Measurements from ENCODE around the gene SYTL3. TPM values are rescaled to one million over a fixed set of nuclear protein-coding genes. Genes with fewer than 3 reads are reported as not detected.

The SYTL3 gene
- total RNA-seq, 1 donor from 2014 or later, result 102 TPM

GRCh38 chr6:158711264-158711663, 61.4 kb downstream of the SYTL3 start:
- H3K4me3 Mint-ChIP-seq, result no peak overlapping the region
- H3K27me3 Mint-ChIP-seq, result no peaks in the 10 kb centered on the region
- intact Hi-C loops (cut with micrococcal nuclease), result no loop called here
- H3K4me1 Mint-ChIP-seq, result peaks cover 30% of the 10 kb centered on the region
- no peaks in the 10 kb centered on the region for H3K9me3 Mint-ChIP-seq
- peak overlapping the region; percentile 42 for H3K27ac Mint-ChIP-seq
- no peak for DNase-seq
- H3K36me3 Mint-ChIP-seq (ENCODE audit: low read depth), result peaks cover 77% of the 10 kb centered on the region

DNA sequence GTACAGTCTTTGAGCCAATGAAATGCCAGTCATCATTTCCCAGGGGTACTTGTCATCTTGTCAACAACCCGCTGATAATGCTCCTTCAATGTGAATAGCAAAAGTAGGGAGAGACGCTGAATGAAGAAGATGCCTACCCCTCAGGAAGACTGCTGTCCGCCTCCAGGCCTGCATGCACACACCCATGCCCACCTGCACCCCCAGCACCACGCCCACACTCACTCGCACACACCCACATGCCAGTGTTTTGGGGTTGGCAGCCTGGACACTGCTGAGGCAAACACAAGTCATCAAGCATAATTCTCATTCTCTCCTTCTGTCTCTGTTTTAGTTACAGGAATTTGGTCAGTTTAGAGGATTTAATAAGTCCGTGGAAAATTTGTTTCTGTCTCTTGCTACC, 63.6 kb downstream of the SYTL3 start:
- Mint-ChIP-seq H3K27ac (no peak overlapping the region), H3K4me1 (peaks cover 45% of the 10 kb centered on the region)

GRCh38 chr6:158714706-158715105, 64.9 kb downstream of the SYTL3 start:
- H3K27ac Mint-ChIP-seq, result no peak overlapping the region
- intact Hi-C loops (cut with micrococcal nuclease), result no loop called here
- no peaks in the 10 kb centered on the region for H3K9me3 Mint-ChIP-seq
- H3K36me3 Mint-ChIP-seq (ENCODE audit: low read depth), result peaks cover 87% of the 10 kb centered on the region
- no peaks in the 10 kb centered on the region for H3K27me3 Mint-ChIP-seq
- DNase-seq, result no peak
- peaks cover 55% of the 10 kb centered on the region for H3K4me1 Mint-ChIP-seq
- H3K4me3 Mint-ChIP-seq, result no peak overlapping the region

More for the DNA sequence above, 63.6 kb downstream of the SYTL3 start:
- Mint-ChIP-seq H3K27me3 (no peaks in the 10 kb centered on the region), H3K9me3 (no peaks in the 10 kb centered on the region), H3K4me3 (no peak overlapping the region), H3K36me3 (ENCODE audit: low read depth) (peaks cover 81% of the 10 kb centered on the region)
- no peak for DNase-seq
- intact Hi-C loops (cut with micrococcal nuclease), result no loop called here

DNA sequence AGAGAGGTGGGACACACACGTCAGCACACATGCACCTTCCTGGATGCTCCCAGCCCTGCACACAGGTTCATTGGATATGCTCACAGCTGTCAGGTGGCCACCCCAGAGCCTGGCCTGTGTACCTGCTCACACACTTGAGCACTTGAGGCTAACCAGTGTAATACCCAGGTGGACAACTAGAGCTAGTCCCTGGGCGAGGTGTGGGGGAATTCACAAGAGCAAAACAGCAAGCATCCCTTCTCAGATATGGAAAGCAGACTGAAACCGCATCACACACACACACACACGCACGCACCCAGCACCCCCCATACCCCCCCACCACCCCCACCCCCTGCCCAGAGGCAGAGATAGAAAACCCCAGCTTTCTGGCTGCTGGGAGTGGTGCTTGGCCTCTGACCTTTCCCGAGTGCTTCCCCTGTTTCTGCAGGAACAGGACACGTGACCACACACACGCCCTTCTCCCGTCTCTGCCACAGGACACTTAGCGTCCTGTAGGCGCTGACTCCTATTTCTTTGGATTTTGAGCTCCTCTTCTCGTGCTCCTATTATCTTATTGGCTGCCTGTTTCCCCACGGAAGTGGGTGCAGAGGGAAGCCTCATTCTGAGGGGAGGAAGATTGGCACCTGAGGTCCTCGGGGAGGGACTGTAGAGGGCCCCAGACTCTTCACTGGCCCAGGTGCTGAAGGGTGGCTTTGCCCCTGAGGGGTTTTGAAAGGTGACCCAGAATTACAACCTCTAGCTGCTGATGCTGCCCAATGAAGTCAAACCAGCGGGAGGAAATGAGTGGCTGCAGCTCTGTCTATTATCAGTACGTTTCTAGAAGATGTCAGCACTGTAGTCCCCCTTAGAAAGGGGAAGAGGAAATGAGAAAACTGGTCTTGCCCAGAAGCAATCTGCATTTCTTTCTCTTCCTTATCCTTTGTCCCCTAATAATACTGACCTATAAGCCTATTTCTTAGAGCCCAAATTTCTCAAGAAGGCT, 65.8 kb downstream of the SYTL3 start:
- Mint-ChIP-seq H3K27me3 (no peaks in the 10 kb centered on the region), H3K4me3 (no peak overlapping the region), H3K9me3 (no peaks in the 10 kb centered on the region), H3K27ac (peak overlapping the region; percentile 57), H3K4me1 (peaks cover 59% of the 10 kb centered on the region), H3K36me3 (ENCODE audit: low read depth) (peaks cover 85% of the 10 kb centered on the region)
- intact Hi-C loops (cut with micrococcal nuclease), result no loop called here
- DNase-seq, result no peak

- H3K4me1 Mint-ChIP-seq, result peaks cover 63% of the 10 kb centered on the region
- peak; percentile 76 for DNase-seq
- peak overlapping the region; percentile 46 for H3K27ac Mint-ChIP-seq
- intact Hi-C loops (cut with micrococcal nuclease), result no loop called here
- no peaks in the 10 kb centered on the region for H3K27me3 Mint-ChIP-seq
- H3K4me3 Mint-ChIP-seq, result peak overlapping the region; percentile 53
- no peaks in the 10 kb centered on the region for H3K9me3 Mint-ChIP-seq
- peaks cover 81% of the 10 kb centered on the region for H3K36me3 Mint-ChIP-seq (ENCODE audit: low read depth)
Observed at GRCh38 chr6:158717341-158718330, 67.8 kb downstream of the SYTL3 start.

DNA sequence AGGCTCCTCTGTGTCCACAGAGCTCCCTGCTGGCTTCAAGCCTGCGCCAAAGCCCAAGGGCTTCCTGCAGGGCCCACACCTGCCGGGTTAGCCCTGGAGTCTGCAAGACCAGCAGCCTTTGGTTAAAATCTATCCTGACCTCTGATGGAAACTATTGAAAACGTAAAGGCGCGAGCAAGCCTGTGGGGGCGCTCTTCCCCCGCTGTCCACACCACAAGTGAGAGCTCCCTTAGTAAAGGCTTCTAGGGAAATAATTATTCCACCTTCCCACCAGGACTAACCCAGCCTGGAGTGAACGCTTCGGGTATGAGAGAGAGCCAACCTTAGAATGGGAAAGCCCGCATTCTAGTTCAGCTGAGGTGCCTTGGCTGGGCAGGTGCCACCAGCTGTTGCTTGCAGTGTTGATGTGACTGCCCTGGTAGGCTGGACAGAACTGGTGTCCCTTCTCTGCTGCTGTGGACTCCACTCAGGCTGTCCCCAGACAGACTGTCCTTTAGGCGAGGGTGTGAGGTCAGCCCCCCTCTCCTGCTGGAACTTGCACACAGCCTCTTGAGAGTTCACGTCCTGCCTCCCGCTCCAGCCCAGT, 68.7 kb downstream of the SYTL3 start:
- no peak overlapping the region for H3K4me3 Mint-ChIP-seq
- intact Hi-C loops (cut with micrococcal nuclease), result no loop called here
- peaks cover 76% of the 10 kb centered on the region for H3K36me3 Mint-ChIP-seq (ENCODE audit: low read depth)
- H3K27me3 Mint-ChIP-seq, result no peaks in the 10 kb centered on the region
- peaks cover 58% of the 10 kb centered on the region for H3K4me1 Mint-ChIP-seq
- no peak for DNase-seq
- H3K27ac Mint-ChIP-seq, result no peak overlapping the region
- H3K9me3 Mint-ChIP-seq, result no peaks in the 10 kb centered on the region

DNA sequence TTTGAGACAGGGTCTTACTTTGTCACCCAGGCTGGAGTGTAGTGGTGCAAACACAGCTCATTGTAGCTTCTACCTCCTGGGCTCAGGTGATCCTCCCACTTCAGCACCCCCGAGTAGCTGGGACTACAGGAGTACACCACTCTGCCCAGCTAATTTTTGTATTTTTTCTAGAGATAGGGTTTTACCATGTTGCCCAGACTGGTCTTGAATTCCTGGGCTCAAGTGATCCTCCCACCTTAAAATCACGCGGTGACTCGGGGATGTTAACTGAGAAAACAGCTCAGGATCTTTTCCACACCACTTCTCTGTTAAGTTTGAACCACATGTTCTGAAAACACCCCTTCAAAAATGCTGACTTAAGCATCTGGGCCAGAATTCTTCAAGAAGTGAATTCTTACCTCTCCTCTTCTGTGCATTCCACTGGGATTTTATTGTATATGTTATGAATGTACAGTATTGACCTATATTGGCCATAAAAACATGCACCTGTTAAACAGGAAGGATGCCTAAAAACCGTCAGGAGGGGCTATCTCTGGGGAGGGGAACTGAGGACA, 72.4 kb downstream of the SYTL3 start:
- Mint-ChIP-seq H3K27ac (no peak overlapping the region), H3K36me3 (ENCODE audit: low read depth) (peaks cover 74% of the 10 kb centered on the region), H3K27me3 (no peaks in the 10 kb centered on the region), H3K4me1 (peaks cover 39% of the 10 kb centered on the region), H3K4me3 (no peak overlapping the region), H3K9me3 (no peaks in the 10 kb centered on the region)
- intact Hi-C loops (cut with micrococcal nuclease), result loop anchor here (10.0 kb wide), 1 partner anchor 383 kb away; no protein-coding TSS in a partner anchor
- no peak for DNase-seq

GRCh38 chr6:158725704-158726103, 75.8 kb downstream of the SYTL3 start:
- Mint-ChIP-seq H3K4me1 (peaks cover 11% of the 10 kb centered on the region), H3K36me3 (ENCODE audit: low read depth) (peaks cover 64% of the 10 kb centered on the region), H3K4me3 (no peak overlapping the region), H3K9me3 (no peaks in the 10 kb centered on the region), H3K27me3 (no peaks in the 10 kb centered on the region), H3K27ac (no peak overlapping the region)
- intact Hi-C loops (cut with micrococcal nuclease), result loop anchor here (10.0 kb wide), 1 partner anchor 379 kb away; no protein-coding TSS in a partner anchor
- no peak for DNase-seq

DNA sequence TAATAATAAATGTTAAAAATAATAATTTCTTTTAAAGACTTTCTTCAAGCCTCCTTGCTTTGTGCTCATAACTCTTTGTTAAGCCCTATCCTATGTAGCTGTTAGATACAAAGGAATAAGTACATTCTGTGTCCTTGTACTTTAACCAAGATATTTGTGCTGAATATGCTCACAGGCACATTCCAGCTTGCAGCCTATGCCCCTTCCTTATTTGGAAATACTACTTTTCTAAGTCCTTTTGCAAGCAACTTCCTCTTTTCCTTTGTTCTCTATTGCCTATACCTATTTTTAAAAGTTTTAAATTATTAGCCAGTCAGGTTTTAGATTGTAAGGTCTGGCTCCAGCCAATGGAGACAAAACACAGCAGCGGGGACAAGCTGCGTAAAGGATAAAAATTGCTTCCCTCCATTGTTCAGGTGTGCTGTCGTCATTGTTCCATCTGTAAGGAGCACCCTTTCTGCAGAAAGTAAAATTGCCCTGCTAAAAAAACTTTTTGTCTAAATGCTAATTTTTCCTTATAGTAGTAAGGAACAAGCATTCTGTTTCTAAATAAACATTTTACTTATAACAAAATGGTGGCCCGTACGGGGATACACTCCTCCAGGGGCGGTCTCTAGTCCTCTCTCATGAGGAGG, 80.2 kb downstream of the SYTL3 start:
- no peaks in the 10 kb centered on the region for H3K9me3 Mint-ChIP-seq
- peak overlapping the region; percentile 5 for H3K27ac Mint-ChIP-seq

GRCh38 chr6:158730541-158730907, 80.7 kb downstream of the SYTL3 start:
- Mint-ChIP-seq H3K27ac (peak overlapping the region; percentile 5), H3K36me3 (ENCODE audit: low read depth) (peaks cover 77% of the 10 kb centered on the region), H3K9me3 (no peaks in the 10 kb centered on the region), H3K27me3 (no peaks in the 10 kb centered on the region), H3K4me1 (peaks cover 11% of the 10 kb centered on the region), H3K4me3 (no peak overlapping the region)
- intact Hi-C loops (cut with micrococcal nuclease), result no loop called here
- no peak for DNase-seq

More for the DNA sequence above, 80.2 kb downstream of the SYTL3 start:
- peaks cover 78% of the 10 kb centered on the region for H3K36me3 Mint-ChIP-seq (ENCODE audit: low read depth)
- no peak overlapping the region for H3K4me3 Mint-ChIP-seq
- no peak for DNase-seq
- peaks cover 8% of the 10 kb centered on the region for H3K4me1 Mint-ChIP-seq
- no peaks in the 10 kb centered on the region for H3K27me3 Mint-ChIP-seq
- intact Hi-C loops (cut with micrococcal nuclease), result loop anchor here (10.0 kb wide), 1 partner anchor 375 kb away; no protein-coding TSS in a partner anchor

DNA sequence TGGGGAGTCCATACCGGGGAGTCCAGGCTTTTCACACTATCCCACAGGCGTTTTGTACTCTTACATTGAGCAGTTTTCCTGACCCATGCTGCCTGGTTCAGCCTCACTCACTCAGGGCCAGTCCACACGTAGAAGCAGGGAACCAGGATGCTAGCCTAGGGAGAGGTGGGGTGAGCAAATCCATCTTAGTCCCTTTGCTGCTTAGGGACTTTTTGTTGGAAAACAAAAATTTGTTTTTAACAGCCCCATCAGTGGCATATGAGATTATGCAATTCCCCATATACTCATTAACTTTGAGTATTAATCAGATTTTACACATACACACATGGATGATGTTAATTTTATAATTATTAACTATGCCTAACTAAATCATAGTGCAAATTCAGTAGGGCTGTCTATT, 85.2 kb downstream of the SYTL3 start:
- Mint-ChIP-seq H3K4me3 (no peak overlapping the region), H3K36me3 (ENCODE audit: low read depth) (peaks cover 83% of the 10 kb centered on the region), H3K27me3 (no peaks in the 10 kb centered on the region), H3K27ac (peak overlapping the region; percentile 64), H3K4me1 (peaks cover 17% of the 10 kb centered on the region), H3K9me3 (peaks cover 10% of the 10 kb centered on the region)
- intact Hi-C loops (cut with micrococcal nuclease), result no loop called here
- no peak for DNase-seq

GRCh38 chr6:158737082-158737709, 87.3 kb downstream of the SYTL3 start:
- peaks cover 84% of the 10 kb centered on the region for H3K36me3 Mint-ChIP-seq (ENCODE audit: low read depth)
- H3K27me3 Mint-ChIP-seq, result no peaks in the 10 kb centered on the region
- H3K9me3 Mint-ChIP-seq, result peaks cover 10% of the 10 kb centered on the region
- H3K4me3 Mint-ChIP-seq, result no peak overlapping the region
- DNase-seq, result no peak
- intact Hi-C loops (cut with micrococcal nuclease), result no loop called here
- H3K27ac Mint-ChIP-seq, result no peak overlapping the region
- H3K4me1 Mint-ChIP-seq, result peaks cover 17% of the 10 kb centered on the region
